Hypothalamus (tissue), 51 donors: Measurements from ENCODE around the gene LITAF.

Experiments used
- DNase-seq, 51 donors: peaks; one replicate each; lab custom pipeline; 2025; lab: John Stamatoyannopoulos, UW

LITAF gene

DNA sequence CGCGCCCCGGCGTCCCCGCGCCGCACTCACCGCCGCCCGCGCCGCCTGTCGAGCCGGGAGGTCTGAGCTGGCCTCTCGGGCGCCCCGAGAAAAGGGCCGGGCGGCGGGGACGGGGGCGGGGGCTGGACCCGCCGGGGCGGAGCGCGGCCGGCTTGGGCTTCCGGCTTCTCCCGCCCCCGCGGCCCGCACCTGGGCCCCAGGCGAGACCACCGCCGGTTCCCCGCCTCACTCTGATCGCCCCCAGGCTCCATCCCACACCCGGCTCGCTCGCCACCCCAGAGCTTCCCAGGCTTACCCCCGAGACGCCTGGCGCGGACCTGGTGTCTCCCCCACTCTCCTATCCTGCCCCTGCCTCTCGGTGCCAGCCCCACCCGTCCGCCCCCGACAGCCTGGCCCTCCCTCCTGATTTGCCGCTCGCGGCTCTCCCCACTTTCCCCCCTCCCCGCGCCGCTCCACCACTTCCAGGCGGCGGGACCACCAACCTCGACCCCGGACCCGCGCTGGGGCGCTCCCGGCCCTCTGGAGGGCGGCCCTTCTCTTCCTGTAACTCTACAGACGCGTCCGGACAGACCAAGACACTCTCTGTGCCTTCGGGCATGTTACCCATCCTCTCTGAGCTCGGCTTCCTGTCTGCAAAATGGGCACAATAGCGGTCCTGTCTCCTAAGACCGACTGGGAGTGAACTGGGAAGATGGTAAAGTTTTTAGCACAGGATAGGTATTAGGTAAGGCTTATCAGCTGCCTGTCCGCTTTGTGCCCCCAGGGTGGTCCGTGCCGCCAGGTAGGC lies at the start of gene LITAF:
LITAF (minus strand) TSS at position 64 of the 787 bp plus-strand sequence. CDS start 30,189 bp downstream, outside the sequence.
- DNase-seq, result peak in 43 of 51 donors; percentile 16 to 81 (median 54)

GRCh38 chr16:11636172-11636721 lies 49.5 kb upstream of the LITAF start:
- DNase-seq, result no peak

DNA sequence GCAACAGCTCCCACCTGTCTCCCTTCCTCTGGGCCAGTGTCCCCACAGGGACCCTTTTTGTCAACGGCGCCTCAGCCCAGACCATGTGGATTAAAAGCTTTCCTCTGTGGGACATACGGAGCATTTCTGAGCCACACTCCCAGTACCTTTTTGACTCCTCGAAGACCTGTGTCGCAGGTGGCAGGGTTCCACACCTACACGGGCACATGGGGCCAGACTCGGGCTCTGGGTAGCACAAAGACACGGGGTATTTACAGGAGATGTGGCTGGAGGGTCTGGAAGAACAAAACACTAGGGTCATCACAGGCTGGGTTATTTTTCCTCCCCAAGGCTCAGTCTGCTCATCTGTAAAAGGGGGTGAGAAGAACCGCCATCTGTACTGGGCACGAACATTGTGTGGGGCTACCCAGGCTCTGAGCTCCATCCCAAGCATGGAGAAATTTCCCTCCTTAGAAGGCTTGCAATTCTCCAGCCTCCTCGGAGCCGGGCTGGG lies 49.0 kb upstream of the LITAF start:
- no peak for DNase-seq

GRCh38 chr16:11635113-11635652 lies 48.5 kb upstream of the LITAF start:
- DNase-seq, result no peak

- DNase-seq, result no peak
Observed at GRCh38 chr16:11634312-11634711, 47.6 kb upstream of the LITAF start.

- DNase-seq, result no peak
Observed at GRCh38 chr16:11633113-11633512, 46.4 kb upstream of the LITAF start.

DNA sequence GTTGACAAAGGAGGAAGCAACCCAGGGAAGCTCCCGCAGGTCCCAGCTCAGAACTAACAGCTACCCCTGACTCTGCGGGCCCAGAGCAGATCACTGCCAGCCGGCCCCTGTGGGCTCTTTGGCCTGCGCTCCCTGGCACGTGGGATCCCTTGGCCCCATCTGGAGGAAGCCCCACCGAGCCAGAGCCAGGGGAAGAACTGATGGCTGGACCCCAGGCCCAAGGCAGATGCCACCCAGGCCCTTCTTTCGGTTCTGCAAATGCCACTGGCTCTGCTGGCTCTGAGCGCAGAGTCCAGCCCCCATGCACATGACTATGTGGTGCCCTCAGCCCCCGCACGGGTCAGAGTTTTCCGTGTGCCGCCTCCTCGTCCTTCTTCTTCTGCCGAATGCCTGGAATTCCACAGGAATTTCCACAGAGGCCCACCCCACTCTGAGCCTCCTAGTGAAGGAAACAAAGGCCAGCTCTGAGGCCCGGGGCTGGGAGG lies 45.8 kb upstream of the LITAF start:
- DNase-seq, result peak in 21 of 51 donors; percentile 9 to 47 (median 31)

- DNase-seq, result no peak
Observed at GRCh38 chr16:11631214-11631613, 44.5 kb upstream of the LITAF start.

GRCh38 chr16:11630768-11631056 lies 44.0 kb upstream of the LITAF start:
- DNase-seq, result no peak

- no peak for DNase-seq
Observed at GRCh38 chr16:11630046-11630767, 43.5 kb upstream of the LITAF start.

DNA sequence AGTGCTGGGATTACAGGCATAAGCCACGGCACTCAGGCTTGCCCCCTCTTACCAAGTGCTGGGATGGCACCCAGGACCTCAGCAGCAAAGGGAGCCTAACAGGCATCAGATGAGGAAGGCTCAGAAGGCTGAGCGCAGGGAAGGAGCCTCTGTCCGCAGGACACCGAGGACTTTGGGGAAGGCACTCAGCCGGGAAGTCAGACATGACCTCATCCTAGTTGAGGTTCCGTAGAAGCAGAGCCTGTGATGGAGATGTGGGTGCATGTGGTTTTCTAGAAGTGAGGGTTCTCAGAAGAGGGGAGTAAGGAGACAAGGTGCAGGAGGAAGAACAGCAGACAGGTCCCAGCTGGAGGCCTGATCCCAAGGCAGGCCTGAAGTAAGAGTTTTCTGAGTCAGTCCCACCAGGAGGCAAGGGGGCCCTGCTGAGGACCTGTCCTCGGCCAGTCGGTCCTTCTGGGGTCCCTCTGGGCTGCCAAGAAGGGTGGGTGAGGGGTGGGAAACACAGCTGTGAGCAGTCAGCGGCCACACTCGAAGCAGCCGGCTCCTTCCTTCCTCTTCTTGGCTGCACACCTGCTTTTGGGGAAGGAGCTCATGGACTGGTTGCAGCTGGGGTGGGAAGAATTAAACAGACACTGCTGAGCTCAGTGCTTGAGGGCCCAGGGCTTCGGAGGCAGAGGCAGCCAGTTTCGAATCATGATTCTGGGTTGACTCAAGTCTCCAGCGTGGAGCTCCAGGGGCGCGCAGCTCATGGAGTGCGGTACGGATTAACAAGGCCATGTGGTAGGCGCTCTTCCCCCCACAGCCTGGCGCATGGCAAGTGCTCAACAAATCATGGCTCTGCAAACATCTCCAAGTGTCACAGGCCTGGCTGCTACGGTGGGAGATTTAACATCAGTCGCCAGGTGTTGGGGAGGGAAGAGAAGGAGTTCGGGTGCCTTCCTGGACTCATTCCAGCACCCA lies 42.6 kb upstream of the LITAF start:
- DNase-seq, result peak in 7 of 51 donors; percentile 7 to 31 (median 13)

DNA sequence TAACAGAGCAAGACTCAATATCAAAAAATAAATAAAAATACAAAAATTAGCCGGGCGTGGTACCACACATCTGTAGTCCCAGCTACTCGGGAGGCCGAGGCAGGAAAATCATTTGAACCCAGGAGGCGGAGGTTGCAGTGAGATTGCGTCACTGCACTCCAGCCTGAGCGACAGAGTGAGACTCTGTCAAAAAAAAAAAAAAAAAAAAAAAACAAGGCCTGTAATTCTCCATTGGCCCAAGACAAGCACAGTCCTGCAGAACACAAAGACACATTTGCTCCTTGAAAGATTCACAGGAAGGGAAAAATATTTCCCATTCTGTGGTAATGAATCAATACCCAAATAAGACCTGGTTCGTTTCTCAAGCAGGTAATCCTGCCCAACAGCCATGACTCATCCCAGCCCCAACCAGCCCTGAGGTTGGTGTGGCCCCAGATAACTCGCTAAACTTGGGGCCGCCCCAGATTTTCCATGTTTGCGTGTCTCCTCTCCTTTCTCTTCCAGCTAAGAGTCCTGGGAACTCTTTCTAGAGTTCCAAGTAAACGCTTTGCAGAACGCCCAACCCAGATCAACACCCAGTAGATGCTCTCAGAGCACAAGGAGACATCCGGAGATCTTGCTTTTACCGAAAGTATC lies 41.2 kb upstream of the LITAF start:
- no peak for DNase-seq

DNA sequence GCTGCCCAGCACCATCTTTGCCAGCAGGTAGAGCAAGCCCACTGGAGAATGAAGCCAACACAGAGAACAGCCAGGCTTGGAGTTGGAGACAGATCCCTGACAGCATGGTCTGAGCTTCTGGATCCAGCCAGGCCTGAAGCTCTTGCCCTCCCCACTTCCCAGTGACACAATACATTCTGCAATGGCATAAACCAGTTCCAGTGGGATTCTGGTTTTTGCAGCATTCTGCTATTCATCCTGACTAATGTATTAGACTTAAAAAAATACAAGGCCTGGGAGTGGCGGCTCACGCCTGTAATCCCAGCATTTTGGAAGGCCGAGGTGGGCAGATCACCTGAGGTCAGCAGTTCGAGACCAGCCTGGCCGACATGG lies 40.6 kb upstream of the LITAF start:
- DNase-seq, result no peak

DNA sequence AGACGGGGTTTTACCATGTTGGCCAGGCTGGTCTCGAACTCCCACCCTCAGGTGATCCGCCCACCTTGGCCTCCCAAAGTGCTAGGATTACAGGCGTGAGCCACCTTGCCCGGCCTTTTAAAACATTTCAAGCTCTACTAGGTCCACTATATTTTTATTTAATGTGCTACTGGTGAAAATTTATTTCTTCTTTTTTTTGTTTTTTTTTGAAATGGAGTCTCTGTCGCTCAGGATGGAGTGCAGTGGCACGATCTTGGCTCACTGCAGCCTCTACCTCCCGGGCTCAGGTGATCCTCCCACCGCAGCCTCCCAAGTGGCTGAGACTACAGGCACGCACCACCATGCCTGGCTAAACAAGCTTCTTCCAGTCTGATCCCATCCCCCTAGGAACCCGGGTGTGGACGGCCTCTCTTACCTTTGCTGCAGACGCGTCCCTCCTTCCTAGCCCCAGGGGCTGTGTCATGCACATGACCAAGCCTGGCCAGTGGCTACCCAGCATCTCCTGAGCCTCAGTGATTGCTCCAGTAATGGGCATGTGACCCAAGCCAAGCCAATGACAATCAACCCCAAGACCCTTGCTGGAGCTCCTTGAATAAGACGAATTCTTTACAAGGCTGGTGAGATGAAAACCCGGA lies 40.1 kb upstream of the LITAF start:
- DNase-seq, result no peak

- DNase-seq, result no peak
Observed at GRCh38 chr16:11625769-11626168, 39.0 kb upstream of the LITAF start.

DNA sequence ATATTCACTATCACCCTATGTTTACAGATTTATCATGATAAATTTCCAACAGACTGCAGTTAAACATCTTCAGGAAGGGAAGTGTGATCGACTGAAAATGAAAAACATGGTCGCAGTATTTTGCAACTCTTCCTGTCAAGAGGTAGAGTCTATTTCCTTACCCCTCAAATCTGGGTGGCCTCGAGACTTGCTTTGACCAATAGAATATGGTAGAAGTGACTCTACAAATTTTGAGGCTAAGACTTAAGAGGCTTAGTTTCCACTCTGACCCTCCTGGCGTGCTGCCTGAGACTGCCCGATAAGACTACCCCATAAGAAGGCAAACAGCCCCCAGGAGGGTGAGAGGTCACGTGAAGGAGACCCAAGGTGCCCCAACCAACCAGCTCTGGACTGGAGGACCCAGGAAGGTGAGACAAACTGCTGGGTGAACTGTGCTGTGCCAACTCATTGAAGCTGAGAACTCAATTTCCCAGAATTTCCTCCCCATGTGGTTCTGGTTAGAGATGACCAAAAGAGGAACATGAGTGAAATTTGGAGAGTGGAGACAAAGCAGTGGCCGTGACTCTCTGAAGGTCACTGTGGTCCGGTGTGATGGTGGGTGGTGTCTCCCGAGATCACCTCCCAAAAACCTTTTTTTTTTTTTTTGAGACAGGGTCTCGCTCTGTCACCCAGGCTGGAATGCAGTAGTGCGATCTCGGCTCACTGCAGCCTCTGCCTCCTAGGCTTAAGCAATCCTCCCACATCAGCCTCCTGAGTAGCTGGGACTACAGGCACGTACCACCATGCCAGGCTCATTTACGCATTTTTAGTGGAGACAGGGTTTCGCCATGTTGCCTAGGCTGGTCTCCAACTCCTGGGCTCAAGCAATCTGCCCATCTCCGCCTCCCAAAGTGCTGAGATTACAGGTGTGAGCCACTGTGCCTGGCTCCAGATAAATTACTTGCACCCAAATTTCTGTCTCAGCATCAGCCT lies 38.2 kb upstream of the LITAF start:
- no peak for DNase-seq

GRCh38 chr16:11624205-11624604 lies 37.5 kb upstream of the LITAF start:
- no peak for DNase-seq
